Activated CD8-positive, alpha-beta memory T cell treated with anti-CD3 and anti-CD28 coated beads for 36 hours (primary cell): ENCODE results near the gene CTPS2. TPM values are rescaled to one million over a fixed set of nuclear protein-coding genes. Genes with fewer than 3 reads are reported as not detected.
"Not testable (repeated sequence)": the region's sequence is repeated elsewhere in the genome, so short reads cannot be mapped to it uniquely, and the experiment has no call there.

ENCODE experiments used
- CTCF ChIA-PET: fragments of 350-600 bp; sonication (Branson Sonifier 250); formaldehyde crosslinking; loops from one replicate; lab custom pipeline; 2021; ENCODE audit warnings: antibody characterized with exemption; lab: Charles Lee
- POLR2A ChIA-PET: fragments of 350-600 bp; sonication (Branson Sonifier 250); formaldehyde crosslinking; loops from one replicate; lab custom pipeline; 2021; ENCODE audit warnings: antibody characterized with exemption; lab: Charles Lee
- total RNA-seq, 2 experiments: library from RNA; stranded (reverse); gene quantifications; one replicate each; pipeline ENCODE4 v1.2.3, GENCODE V29; 2021

The CTPS2 gene
- total RNA-seq, 2 experiments from 2014 or later = 5.3 to 6.3 TPM

DNA sequence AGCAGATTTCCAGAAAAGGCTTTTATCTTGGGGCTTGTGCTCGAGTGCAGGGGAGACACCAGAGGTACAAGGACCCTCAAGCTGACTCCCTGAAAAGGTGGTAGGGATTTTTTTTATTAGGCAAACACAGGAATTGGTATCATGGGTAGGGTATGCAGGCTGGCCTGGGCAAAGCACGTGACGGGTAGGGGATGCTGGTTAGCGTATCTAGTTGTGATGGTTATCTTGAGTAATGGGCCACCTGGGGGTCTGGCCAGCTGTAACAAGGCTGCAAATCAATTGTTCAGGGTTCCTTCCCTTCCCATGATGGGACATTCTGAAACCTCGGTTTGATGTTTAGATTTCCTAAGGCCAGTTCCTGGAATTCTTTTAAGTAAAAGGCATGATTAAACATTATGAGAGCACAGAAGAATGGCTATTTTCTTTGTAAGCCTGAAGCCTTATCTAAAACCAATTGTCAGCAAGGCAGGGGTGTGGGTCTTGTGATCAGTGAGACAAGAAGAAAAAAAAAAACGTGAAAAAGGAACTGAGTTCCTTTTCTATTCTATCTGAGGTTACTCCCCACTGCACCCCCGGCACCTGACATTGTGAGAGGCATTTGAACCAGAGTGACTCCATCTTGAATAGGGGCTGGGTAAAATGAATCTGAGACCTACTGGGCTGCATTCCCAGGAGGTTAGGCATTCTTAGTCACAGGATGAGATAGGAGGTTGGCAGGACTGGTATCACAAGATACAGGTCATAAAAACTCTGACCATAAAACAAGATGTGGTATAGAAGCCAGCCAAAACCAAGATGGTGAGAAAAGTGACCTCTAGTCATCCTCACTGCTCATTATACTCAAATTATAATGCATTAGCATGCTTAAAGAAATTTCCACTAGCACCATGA is 126.7 kb downstream of the CTPS2 start:
- ChIA-PET CTCF (no interaction called here), POLR2A (no interaction called here)

DNA sequence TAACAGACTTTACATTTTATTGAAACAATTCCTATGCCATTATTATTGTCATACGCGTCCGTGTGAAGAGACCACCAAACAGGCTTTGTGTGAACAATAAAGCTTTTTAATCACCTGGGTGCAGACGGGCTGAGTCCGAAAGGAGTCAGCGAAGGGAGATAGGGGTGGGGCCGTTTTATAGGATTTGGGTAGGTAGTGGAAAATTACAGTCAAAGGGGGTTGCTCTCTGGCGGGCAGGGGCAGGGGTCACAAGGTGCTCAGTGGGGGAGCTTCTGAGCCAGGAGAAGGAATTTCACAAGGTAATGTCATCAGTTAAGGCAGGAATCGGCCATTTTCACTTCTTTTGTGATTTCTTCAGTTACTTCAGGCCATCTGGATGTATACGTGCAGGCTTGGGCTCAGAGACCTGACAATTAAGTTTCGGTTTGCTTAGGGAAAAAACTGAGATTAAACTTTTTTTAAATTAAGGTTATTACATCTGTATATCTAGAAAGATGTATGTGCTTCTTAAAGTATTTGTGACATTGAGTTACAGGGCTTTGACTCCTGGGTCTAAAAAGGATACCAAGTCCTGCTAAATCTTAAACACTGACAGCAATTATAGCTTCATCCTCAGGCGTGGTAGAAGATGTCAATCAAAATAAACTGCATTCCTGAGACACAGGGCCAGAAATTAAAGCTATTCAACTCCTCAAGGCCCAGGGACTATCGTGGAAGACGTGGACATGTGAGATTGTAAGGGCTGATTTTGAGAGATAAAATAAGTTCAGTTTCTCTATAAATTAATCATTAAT is 132.3 kb downstream of the CTPS2 start:
- CTCF ChIA-PET, POLR2A ChIA-PET: not testable (repeated sequence)

- ChIA-PET POLR2A (no interaction called here), CTCF (no interaction called here)
Measured at GRCh38 chrX:16579517-16579916, 133.0 kb downstream of the CTPS2 start.

DNA sequence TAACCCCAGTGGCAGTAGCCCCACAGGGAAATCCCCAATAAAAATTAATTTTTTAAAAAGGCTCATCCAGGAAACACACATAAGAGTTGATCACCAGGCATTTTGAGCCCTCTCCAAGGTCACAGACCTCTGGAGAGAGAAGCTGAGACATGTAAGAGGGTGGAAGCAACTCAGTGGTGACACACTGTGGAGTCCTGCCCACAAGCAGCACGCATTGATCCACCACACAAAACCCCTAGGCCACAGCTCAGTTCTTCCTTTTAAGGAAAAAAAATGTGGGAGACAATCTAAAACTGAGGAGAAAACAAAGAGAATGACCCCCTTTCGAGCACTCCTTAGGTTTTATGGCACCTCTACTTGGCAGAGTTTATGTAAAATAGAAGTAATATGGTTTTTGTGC is 134.3 kb downstream of the CTPS2 start:
- ChIA-PET CTCF (no interaction called here), POLR2A (no interaction called here)

DNA sequence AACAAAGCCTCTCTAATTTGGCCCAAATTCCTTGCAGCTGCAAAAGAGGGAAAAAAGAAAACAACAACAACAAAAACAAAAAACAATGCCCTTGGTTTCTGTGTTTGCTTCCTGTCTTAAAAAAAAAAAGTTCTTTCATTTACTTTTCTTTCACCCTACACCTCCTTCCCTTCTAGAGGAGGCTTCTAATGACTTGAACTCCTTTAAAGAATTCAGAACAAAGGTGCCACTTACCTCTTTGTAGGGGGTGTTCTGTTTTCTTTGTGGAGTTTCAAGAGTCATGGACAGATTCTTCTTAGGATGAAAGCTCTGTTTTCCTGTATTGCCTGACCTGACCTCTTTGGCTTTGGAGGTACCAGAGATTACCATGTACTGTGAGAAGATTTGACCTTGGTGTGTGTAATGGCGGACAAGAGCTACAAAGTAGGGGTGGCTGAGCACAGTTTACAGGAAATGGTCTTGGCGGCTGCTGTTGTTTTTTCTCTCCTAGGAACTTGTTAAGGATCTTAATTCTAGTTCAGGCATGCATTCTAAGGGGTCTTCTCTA is 134.9 kb downstream of the CTPS2 start:
- CTCF ChIA-PET = no interaction called here
- POLR2A ChIA-PET = no interaction called here

DNA sequence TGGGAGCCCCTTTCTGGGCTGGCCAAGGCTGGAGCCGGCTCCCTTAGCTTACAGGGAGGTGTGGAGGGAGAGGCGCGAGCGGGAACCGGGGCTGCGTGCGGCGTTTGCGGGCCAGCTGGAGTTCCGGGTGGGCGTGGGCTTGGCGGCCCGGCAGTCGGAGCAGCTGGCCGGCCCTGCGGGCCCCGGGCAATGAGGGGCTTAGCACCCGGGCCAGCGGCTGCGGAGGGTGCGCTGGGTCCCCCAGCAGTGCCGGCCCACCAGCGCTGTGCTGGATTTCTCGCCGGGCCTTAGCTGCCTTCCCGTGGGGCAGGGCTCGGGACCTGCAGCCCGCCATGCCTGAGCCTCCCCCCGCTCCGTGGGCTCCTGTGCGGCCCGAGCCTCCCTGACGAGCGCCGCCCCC is 137.1 kb downstream of the CTPS2 start:
- CTCF ChIA-PET, POLR2A ChIA-PET: not testable (repeated sequence)

- ChIA-PET CTCF (no interaction called here), POLR2A (no interaction called here)
Measured at GRCh38 chrX:16573781-16574180, 138.7 kb downstream of the CTPS2 start.

DNA sequence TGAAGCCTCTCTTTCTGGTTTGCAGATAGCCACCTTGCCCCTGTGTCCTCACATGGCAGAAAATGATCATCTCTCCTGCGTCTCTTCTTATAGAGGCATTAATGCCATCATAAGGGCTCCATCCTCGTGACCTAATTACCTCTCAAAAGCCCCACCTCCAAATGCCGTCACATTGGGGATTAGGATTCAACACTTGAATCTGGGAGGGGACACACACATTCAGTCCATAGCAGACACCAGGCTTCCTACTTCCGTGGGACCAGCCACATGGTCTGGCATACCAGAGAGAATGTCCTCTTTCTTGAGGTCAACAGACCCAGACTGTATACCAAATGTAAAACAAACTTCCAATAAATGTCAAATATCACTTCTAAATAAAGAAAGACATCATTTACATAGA is 144.8 kb downstream of the CTPS2 start:
- CTCF ChIA-PET = no interaction called here
- POLR2A ChIA-PET = no interaction called here

DNA sequence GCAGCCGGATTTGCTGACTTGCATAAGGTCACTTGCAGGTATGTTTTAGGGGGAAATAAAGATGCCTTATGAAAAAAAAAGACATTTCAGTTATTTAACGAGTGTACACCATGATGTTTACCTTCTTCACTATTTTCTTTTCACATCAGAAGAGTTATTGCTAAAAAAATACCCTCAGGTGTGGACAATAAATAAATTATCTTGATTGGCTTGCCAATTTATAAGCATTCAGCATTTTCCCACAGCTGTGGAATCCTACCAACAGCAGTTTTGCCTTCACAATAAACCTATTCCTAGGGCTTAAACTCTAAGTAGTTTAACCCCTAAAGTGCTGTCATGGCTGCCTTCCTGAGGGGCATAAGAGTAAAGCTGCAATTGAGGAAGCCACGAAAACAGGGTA is 145.9 kb downstream of the CTPS2 start:
- ChIA-PET CTCF (no interaction called here), POLR2A (no interaction called here)

- CTCF ChIA-PET = no interaction called here
- POLR2A ChIA-PET = no interaction called here
Measured at GRCh38 chrX:16560173-16560572, 152.3 kb downstream of the CTPS2 start.

GRCh38 chrX:16559206-16559619 is 153.3 kb downstream of the CTPS2 start:
- ChIA-PET CTCF (no interaction called here), POLR2A (no interaction called here)

GRCh38 chrX:16558489-16558888 is 154.0 kb downstream of the CTPS2 start:
- ChIA-PET POLR2A (no interaction called here), CTCF (no interaction called here)

GRCh38 chrX:16552546-16552945 is 159.9 kb downstream of the CTPS2 start:
- POLR2A ChIA-PET = no interaction called here
- CTCF ChIA-PET = no interaction called here

DNA sequence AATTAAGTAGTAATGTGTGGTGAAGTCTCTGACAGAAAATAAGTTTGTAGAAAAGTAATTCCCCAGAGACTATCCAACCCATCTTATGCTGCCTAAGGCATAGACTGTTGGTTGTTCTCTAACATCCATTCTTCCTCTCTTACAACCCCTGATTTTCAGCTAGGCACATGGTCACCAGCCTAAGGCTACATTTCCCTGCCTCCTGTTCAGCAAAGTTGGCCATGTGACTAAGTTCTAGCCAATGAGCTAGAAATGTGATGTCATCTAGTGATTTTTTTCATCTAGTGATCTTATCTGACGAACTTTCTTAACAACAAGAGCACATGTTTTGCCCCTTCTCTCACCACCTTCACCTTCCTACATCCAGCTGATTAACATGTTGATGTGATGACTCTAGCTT is 164.8 kb downstream of the CTPS2 start:
- ChIA-PET CTCF (no interaction called here), POLR2A (no interaction called here)

- ChIA-PET CTCF (no interaction called here), POLR2A (no interaction called here)
Measured at GRCh38 chrX:16544969-16545368, 167.5 kb downstream of the CTPS2 start.

Other genes with a start within 250 kb of the CTPS2 start
- gene S100G, start 62.5 kb downstream of the CTPS2 start, total RNA-seq = not detected
- 10 to 100 TPM; 20.0 to 21.3 TPM for gene SYAP1, start 6.9 kb upstream of the CTPS2 start, total RNA-seq
- 10 to 100 TPM; 23.1 to 24.1 TPM for gene TXLNG, start 73.8 kb upstream of the CTPS2 start, total RNA-seq
- gene RBBP7, start 157.7 kb upstream of the CTPS2 start, total RNA-seq = 100 to 1,000 TPM; 172 to 174 TPM
- gene REPS2, start 234.0 kb upstream of the CTPS2 start, total RNA-seq = not detected